ENCODE measurements around the gene ZNF845.
"Not testable (repeated sequence)": the region's sequence is repeated elsewhere in the genome, so short reads cannot be mapped to it uniquely, and the experiment has no call there.

Gene ZNF845

GRCh38 chr19:53388168-53388567 lies 54.6 kb downstream of the ZNF845 start:
- DNase-seq = no peak

- DNase-seq = no peak
These were observed 55.4 kb downstream of the ZNF845 start for GRCh38 chr19:53388904-53389303.

GRCh38 chr19:53389571-53389970 lies 56.0 kb downstream of the ZNF845 start:
- DNase-seq = no peak

GRCh38 chr19:53389978-53390377 lies 56.4 kb downstream of the ZNF845 start:
- DNase-seq = no peak

GRCh38 chr19:53394522-53394973 lies 61.0 kb downstream of the ZNF845 start:
- no peak for DNase-seq

- peak; percentile 95 for DNase-seq
These were observed 61.7 kb downstream of the ZNF845 start, which contains the start of gene ZNF765 for GRCh38 chr19:53394974-53395839. ZNF765 (plus strand) TSS chr19:53395149; CDS start chr19:53398016, 2,867 bp downstream.

GRCh38 chr19:53395840-53396524 lies 62.4 kb downstream of the ZNF845 start:
- DNase-seq = not testable (repeated sequence)

GRCh38 chr19:53396525-53396868 lies 62.9 kb downstream of the ZNF845 start:
- DNase-seq = no peak

GRCh38 chr19:53397918-53398317 lies 64.4 kb downstream of the ZNF845 start:
- not testable (repeated sequence) for DNase-seq
